Right lobe of liver (tissue), 4 donors: ENCODE measurements around the gene EML6.

Source experiments
- POLR2A ChIP-seq: fragments of 450-650 bp; IDR thresholded peaks from one replicate; pipeline ENCODE4 v1.6.1; 2017; ENCODE audit warnings: antibody characterized with exemption, mild to moderate bottlenecking
- TF ChIP-seq, protein P1 (sequence below), 4 donors: fragments of 200-600 bp in 3 of 4; fragments of 450-650 bp in 1 of 4; IDR thresholded peaks; one replicate each; pipeline versions ENCODE4 v1.5.1 to v1.8.0; 2016 to 2022; ENCODE audit warnings: antibody characterized with exemption in 4 of 4, mild to moderate bottlenecking in 2 of 4
- donor health status: DM: no; HTN: no; CAD: no.
- donor health status: DM: no; HTN: no; CAD: no.
- donor health status: DM: no; HTN: yes; CAD: no.

- no peak for TF ChIP-seq POLR2A
- TF ChIP-seq, protein P1, sequence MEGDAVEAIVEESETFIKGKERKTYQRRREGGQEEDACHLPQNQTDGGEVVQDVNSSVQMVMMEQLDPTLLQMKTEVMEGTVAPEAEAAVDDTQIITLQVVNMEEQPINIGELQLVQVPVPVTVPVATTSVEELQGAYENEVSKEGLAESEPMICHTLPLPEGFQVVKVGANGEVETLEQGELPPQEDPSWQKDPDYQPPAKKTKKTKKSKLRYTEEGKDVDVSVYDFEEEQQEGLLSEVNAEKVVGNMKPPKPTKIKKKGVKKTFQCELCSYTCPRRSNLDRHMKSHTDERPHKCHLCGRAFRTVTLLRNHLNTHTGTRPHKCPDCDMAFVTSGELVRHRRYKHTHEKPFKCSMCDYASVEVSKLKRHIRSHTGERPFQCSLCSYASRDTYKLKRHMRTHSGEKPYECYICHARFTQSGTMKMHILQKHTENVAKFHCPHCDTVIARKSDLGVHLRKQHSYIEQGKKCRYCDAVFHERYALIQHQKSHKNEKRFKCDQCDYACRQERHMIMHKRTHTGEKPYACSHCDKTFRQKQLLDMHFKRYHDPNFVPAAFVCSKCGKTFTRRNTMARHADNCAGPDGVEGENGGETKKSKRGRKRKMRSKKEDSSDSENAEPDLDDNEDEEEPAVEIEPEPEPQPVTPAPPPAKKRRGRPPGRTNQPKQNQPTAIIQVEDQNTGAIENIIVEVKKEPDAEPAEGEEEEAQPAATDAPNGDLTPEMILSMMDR (IDR thresholded peaks at IDR 0.05), result no peak
These were observed 139.3 kb downstream of the EML6 start for GRCh38 chr2:54862742-54863141.
